ENCODE measurements around the gene NDUFS8.

The NDUFS8 gene

GRCh38 chr11:68083517-68083916, 53.0 kb downstream of the NDUFS8 start:
- H3K4me3 ChIP-seq (ENCODE audit: low read length): no peak overlapping the region
- TF ChIP-seq CTCF (IDR thresholded peaks at IDR 0.05; ENCODE audit: insufficient read depth, low read depth, low read length, missing control alignments): no peak
- no peak for DNase-seq (ENCODE audit: low read depth)
